Ishikawa (cell line): ENCODE results near the gene FADS6.

Experiments
- CEBPB ChIP-seq: IDR thresholded peaks from 2 replicates; pipeline ENCODE4 v1.6.1; 2012
- CREB1 ChIP-seq: IDR thresholded peaks from 2 replicates; pipeline ENCODE4 v1.6.1; 2012; ENCODE audit warnings: low read depth
- EGR1 ChIP-seq: IDR thresholded peaks from 2 replicates; pipeline ENCODE4 v1.6.1; 2012
- EP300 ChIP-seq: IDR thresholded peaks from 2 replicates; pipeline ENCODE4 v1.6.1; 2012; ENCODE audit warnings: borderline replicate concordance
- FOXM1 ChIP-seq: IDR thresholded peaks from 2 replicates; pipeline ENCODE4 v1.6.1; 2012; ENCODE audit warnings: low read depth, borderline replicate concordance
- NFIC ChIP-seq: IDR thresholded peaks from 2 replicates; pipeline ENCODE4 v1.6.1; 2012
- RAD21 ChIP-seq: IDR thresholded peaks from 2 replicates; pipeline ENCODE4 v1.6.1; 2012; ENCODE audit warnings: low read depth
- TAF1 ChIP-seq: IDR thresholded peaks from 2 replicates; pipeline ENCODE4 v1.6.1; 2012; ENCODE audit warnings: low read depth, mild to moderate bottlenecking
- TCF12 ChIP-seq: IDR thresholded peaks from 2 replicates; pipeline ENCODE4 v1.6.1; 2012; ENCODE audit warnings: low read depth
- TEAD4 ChIP-seq: IDR thresholded peaks from 2 replicates; pipeline ENCODE4 v1.6.1; 2012
- YY1 ChIP-seq: IDR thresholded peaks from 2 replicates; pipeline ENCODE4 v1.6.1; 2012; ENCODE audit warnings: low read depth
- ZBTB7A ChIP-seq: IDR thresholded peaks from 2 replicates; pipeline ENCODE4 v1.6.1; 2012; ENCODE audit warnings: low read depth
- TF ChIP-seq, protein P1 (sequence below): IDR thresholded peaks from 2 replicates; pipeline ENCODE4 v1.6.1; 2012; ENCODE audit warnings: low read depth, mild to moderate bottlenecking
- TF ChIP-seq, protein P2 (sequence below): IDR thresholded peaks from 2 replicates; pipeline ENCODE4 v1.6.1; 2012
- TF ChIP-seq, protein P3 (sequence below): IDR thresholded peaks from 2 replicates; pipeline ENCODE4 v1.6.1; 2012

Gene FADS6

DNA sequence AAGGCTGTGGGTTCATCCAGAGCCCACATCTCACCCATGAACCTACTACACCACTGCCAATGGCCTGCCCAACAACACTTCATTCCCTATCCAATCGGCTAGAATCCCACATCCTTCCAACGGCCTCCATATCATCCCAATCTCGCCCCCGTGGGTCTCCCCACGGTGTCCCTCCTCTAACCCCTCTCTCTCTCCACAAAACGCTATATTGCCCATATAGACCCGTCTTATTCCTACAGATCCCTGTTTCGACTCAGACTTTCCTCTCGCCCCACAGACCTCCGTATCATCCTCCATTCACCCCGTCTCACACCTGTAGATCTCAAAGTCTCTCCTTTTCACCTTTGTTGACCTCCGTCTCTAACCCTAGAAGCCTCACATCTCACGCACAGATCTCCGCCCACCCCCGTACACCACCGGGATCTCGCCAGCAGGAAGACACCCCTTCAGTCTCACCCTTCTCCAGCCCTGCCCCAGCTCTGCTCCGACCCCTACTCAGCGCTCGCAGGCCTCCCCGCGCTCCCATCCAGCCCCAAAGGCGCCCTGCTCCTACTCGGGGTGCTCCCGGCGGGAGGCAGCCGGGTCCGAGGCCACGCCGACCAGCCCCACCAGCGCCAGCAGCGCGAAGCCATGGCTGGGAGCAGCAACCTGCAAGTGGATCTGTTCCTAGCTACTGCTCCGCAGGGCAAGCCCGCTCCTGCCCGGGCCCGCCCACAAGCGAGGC, 21.0 kb downstream of the FADS6 start, which contains the start of gene FDXR:
TSS of gene FDXR (minus strand) at position 682 of the 724 bp plus-strand sequence. CDS start at position 632, 50 bp downstream.
- TF ChIP-seq, protein P1, sequence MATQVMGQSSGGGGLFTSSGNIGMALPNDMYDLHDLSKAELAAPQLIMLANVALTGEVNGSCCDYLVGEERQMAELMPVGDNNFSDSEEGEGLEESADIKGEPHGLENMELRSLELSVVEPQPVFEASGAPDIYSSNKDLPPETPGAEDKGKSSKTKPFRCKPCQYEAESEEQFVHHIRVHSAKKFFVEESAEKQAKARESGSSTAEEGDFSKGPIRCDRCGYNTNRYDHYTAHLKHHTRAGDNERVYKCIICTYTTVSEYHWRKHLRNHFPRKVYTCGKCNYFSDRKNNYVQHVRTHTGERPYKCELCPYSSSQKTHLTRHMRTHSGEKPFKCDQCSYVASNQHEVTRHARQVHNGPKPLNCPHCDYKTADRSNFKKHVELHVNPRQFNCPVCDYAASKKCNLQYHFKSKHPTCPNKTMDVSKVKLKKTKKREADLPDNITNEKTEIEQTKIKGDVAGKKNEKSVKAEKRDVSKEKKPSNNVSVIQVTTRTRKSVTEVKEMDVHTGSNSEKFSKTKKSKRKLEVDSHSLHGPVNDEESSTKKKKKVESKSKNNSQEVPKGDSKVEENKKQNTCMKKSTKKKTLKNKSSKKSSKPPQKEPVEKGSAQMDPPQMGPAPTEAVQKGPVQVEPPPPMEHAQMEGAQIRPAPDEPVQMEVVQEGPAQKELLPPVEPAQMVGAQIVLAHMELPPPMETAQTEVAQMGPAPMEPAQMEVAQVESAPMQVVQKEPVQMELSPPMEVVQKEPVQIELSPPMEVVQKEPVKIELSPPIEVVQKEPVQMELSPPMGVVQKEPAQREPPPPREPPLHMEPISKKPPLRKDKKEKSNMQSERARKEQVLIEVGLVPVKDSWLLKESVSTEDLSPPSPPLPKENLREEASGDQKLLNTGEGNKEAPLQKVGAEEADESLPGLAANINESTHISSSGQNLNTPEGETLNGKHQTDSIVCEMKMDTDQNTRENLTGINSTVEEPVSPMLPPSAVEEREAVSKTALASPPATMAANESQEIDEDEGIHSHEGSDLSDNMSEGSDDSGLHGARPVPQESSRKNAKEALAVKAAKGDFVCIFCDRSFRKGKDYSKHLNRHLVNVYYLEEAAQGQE = no peak
- TF ChIP-seq EP300 (no peak), YY1 (peak; percentile 70; the same call in 1 of the 2 replicates), TAF1 (peak; percentile 78)
- TF ChIP-seq, protein P2, sequence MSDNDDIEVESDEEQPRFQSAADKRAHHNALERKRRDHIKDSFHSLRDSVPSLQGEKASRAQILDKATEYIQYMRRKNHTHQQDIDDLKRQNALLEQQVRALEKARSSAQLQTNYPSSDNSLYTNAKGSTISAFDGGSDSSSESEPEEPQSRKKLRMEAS = 0 out of 2 replicates have a peak, but pooled peaks have one; percentile 37
- TF ChIP-seq, protein P3, sequence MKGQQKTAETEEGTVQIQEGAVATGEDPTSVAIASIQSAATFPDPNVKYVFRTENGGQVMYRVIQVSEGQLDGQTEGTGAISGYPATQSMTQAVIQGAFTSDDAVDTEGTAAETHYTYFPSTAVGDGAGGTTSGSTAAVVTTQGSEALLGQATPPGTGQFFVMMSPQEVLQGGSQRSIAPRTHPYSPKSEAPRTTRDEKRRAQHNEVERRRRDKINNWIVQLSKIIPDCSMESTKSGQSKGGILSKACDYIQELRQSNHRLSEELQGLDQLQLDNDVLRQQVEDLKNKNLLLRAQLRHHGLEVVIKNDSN = no peak

DNA sequence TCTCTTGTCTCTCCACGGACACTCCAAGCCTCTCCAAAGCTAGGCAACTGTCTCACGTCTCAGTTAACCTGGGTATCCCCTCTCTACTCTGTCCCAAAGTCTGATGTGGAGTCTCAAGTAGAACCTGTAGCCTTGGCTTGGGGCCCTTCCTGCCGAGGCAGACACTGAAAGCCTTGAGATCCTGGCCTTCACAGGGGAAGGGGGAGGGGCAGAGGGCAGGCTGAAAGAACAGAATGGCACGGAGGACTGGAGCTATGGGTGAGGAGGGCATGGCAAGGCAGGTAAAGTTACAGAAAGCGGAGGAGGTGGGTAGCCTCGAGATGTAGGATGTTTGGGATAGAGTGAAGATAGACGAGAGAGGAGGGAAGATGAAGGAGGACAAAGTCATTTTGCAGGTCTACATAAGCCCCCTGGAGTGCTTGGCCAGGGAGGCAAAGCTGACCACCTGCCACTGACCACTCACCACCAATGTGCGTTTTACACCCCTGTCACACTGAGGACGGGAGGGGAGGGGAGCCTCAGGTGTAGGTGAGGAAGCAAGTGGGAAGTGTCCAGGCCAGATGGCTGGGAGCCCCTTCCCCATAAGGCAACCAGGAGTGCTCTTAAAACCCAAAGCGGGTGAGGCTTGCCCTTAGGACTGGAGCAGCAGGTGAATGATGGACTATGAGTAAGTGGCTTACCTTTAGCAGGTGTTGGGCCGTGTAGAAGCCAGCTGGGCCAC, 21.9 kb downstream of the FADS6 start:
- TF ChIP-seq EP300 (no peak), CEBPB (no peak), ZBTB7A (no peak), FOXM1 (no peak), CREB1 (no peak), NFIC (no peak)

DNA sequence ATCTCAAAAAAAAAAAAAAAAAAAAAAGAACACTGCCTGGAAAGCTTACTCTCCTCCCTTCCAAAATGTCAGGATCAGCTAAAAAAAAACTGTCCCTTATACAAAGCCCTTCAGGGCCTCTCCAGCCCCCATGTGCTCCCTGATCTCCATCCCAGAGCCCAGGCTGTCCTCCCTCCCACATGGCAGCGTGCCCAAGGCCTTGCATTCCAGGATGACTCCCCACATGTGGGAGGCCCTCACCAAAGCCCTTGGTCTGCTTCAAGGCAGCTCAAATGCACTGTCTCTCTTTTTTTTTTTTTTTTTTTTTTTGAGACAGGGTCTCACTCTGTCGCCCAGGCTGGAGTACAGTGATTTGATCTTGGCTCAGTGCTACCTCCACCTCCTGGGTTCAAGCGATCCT, 22.9 kb downstream of the FADS6 start:
- TF ChIP-seq NFIC (0 out of 2 replicates have a peak, but pooled peaks have one; percentile 10), EGR1 (no peak)

DNA sequence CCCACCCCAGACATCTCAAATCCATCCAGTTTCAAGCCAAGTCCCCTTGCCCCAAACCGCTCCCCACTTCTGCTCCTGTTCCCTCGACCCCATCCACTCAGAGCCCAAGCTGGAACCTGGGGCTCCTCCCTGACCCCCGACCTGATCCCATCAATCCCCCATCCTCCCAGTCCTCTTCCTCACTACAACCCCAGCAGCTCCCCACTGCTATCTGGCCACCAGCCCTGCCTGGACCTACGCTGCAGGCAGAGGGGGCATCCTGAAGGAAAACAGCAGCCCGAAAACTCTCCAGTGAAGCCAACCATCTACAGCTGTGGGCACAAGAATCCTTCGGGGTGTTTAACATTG, 24.6 kb downstream of the FADS6 start:
- TF ChIP-seq YY1 (no peak), TCF12 (no peak), EGR1 (no peak), RAD21 (no peak)

DNA sequence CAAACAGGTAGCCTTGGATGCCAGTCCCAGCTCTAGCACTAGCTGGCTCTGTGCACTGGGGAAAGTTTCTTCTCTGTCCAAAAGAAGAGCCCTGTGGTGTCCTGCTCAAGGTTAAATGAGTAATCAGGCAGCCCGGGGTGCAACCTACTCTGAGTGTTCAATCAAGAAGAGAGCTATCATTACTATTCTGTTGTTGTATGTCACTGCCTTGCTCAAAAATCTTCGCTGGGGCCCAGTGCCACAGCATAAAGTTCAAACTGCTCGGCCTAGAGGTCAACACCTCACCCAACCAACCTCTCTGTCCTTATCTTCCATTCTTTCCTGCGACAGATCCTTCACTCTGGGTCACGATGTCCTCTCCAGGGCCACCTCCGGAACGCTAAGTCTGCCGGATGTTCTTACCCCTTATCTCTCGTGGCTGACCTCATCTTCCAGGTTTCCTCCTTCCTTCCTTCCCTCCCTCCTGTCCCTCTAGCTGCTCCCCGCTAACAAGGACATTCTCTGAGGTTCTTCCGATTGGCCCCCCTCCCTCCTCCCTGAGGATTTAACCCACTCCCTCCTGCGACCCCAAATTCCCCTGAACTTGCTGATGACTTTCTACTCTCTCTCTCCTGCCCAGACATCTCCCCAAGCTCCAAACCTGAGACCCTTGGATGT, 25.1 kb downstream of the FADS6 start:
- TF ChIP-seq, protein P1 = no peak
- no peak for TF ChIP-seq CREB1
- TF ChIP-seq TEAD4 = no peak
- TF ChIP-seq TAF1 = no peak
- TF ChIP-seq NFIC = no peak
- no peak for TF ChIP-seq YY1
- no peak for TF ChIP-seq FOXM1
- no peak for TF ChIP-seq TCF12
- no peak for TF ChIP-seq CEBPB

DNA sequence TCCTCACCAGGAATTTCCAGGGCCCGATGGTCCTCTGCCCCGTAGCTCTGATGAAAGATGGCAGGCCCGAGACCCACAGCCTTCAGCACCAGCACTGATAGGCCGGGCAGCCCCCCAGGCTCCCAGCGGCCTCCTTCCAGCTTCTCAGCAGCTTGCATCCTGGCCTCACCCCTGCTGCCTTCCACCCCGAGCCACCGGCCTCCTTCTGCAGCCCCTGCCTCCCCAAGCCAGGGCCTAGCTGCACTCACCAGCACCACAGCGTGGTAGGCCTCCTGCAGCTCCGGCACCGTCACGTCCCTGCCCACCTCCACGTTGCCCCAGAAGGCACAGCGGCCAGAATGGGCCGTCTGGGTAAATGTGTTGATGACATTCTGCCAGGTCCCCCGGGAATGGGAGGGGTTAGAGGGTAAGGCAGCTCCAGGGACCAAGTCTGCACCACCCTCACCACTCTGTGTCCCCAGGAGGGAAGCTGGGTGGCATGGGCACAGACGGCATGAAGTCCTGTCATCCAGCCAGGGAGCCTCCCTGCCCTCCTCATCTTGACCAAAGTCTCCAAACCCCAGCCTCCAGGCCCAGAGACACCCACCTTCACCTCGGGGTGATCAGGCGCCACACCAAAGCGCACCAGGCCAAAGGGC, 27.1 kb downstream of the FADS6 start:
- TF ChIP-seq EP300 = no peak
- TF ChIP-seq, protein P2 = no peak
- no peak for TF ChIP-seq TAF1
- no peak for TF ChIP-seq EGR1
- TF ChIP-seq YY1 = no peak
- TF ChIP-seq FOXM1 = no peak
- TF ChIP-seq NFIC = no peak
- TF ChIP-seq CEBPB = no peak
